ENCODE data around the gene SH3RF3.

SH3RF3 gene

DNA sequence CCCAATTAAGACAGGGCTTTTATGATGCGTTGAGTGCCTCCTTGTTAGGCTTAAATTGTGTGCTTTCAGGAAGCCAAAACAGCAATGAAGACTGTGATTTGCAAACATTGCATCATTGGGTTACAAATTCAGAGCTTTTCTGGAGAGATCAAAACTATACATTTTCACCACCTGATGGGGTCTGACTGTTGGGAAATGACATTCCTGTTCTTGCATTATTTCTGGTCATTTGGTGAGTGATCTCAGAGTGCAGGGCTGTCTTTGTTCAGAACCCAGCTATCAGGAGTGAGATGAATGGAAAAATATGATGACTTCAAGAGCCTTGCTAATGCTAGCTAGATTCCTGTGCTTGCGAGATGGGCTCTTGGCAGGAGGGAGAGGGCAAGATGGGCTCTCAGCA, 39.1 kb downstream of the SH3RF3 start:
- TF ChIP-seq, protein P1, sequence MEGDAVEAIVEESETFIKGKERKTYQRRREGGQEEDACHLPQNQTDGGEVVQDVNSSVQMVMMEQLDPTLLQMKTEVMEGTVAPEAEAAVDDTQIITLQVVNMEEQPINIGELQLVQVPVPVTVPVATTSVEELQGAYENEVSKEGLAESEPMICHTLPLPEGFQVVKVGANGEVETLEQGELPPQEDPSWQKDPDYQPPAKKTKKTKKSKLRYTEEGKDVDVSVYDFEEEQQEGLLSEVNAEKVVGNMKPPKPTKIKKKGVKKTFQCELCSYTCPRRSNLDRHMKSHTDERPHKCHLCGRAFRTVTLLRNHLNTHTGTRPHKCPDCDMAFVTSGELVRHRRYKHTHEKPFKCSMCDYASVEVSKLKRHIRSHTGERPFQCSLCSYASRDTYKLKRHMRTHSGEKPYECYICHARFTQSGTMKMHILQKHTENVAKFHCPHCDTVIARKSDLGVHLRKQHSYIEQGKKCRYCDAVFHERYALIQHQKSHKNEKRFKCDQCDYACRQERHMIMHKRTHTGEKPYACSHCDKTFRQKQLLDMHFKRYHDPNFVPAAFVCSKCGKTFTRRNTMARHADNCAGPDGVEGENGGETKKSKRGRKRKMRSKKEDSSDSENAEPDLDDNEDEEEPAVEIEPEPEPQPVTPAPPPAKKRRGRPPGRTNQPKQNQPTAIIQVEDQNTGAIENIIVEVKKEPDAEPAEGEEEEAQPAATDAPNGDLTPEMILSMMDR (IDR thresholded peaks at IDR 0.05; ENCODE audit: control insufficient read depth, insufficient read depth, low read depth, low read length, missing control alignments), result no peak
- H3K4me3 ChIP-seq (ENCODE audit: control insufficient read depth, low read depth, low read length), result no peak overlapping the region
- DNase-seq (ENCODE audit: low read depth), result no peak

DNA sequence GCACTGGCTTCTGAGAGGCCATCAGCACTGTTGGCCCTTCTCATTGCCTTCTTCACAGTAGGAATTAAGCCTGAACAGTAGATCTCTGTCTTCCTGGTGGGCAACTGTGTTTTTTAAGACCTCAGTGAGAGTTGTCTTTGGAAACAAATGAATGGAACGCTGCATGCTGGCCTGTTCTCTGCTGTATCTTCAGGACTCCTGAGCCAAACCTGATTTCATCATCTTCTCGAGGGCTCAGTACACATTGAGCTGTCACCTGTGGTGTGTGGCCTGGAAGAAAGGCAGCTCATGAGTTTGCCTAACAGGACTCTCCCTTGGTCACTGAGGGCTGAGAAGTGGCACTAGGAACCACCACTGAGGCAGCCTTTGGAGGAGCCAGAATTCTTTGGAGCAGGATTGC, 39.7 kb downstream of the SH3RF3 start:
- H3K4me3 ChIP-seq (ENCODE audit: control insufficient read depth, low read depth, low read length), result no peak overlapping the region

GRCh38 chr2:109170645-109171044, 41.6 kb downstream of the SH3RF3 start:
- no peak overlapping the region for H3K4me3 ChIP-seq (ENCODE audit: control insufficient read depth, low read depth, low read length)
- no peak for DNase-seq (ENCODE audit: low read depth)
- TF ChIP-seq, protein P1 (IDR thresholded peaks at IDR 0.05; ENCODE audit: control insufficient read depth, insufficient read depth, low read depth, low read length, missing control alignments), result no peak

More for the DNA sequence above, 39.7 kb downstream of the SH3RF3 start:
- DNase-seq (ENCODE audit: low read depth), result no peak
- TF ChIP-seq, protein P1 (IDR thresholded peaks at IDR 0.05; ENCODE audit: control insufficient read depth, insufficient read depth, low read depth, low read length, missing control alignments), result no peak

DNA sequence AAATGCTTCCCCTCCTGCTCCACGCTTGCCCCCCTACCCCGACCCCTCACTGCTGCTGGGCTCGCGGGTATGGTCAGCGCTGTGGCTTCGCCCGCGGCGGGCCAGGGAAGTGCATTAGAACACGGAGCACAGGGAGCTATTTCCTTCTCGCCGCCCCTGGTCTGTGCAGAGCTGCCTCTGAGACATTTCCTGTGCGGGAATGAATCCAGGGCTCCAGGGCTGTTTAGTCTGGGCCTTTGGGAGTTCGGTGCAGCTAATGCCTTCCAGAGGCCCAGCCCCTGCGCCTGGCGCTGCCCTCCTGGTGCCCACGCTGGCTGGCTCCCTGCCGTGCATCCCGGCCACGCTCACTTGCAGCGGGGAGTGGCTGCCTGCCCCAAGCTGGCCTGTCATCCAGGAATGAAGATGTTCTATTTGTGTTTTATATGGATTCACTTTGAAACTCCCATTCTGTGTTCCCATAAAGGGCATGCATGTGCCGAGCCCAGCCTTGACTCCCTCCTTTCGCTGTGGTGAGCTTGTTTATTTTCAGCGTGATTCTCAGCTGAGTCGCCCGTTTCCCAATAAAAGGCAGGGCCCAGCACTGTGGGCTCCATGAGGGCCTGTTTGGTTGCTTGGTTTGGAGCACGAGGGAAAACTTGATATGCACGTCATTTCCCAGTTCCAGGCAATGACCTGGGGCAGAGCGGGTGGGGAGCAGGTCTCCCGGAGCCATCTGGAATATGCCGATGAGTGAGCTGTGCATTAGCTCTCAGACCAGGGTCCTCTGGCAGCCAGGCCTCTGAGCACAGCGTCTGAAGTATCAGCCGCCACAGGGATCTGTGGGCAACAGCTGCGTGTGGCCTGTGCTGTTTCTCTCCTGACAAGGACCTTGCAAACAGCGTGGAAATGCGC, 42.7 kb downstream of the SH3RF3 start:
- TF ChIP-seq, protein P1 (IDR thresholded peaks at IDR 0.05; ENCODE audit: control insufficient read depth, insufficient read depth, low read depth, low read length, missing control alignments), result peak; percentile 31
- DNase-seq (ENCODE audit: low read depth), result peak; percentile 96
- peak overlapping the region; percentile 12 for H3K4me3 ChIP-seq (ENCODE audit: control insufficient read depth, low read depth, low read length)

DNA sequence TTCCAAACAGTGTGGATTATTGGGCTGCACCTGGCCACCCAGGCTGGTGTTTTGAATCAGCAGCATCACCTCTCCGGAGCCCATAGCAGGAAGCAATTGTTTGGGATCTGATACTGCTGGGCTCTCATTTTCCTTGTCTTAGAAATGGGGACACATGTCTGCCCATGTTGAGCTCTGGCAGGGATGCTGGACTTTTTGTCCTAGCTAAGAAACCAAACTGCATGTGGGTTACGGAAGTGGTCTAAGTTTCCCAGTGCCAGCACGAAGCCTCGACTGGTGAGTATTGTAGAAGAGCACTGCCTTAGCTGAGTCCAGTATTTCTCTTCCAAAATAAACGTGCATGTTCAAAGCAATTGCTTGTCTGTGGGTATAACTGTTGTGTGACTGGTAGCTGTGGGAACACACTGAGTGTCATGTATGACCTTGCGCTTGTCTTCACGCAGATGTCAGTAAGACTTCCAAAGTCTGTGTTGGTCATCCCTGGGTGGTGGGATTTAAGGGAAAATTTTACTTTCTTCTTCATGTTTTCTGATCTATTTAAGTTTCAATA, 43.6 kb downstream of the SH3RF3 start:
- no peak overlapping the region for H3K4me3 ChIP-seq (ENCODE audit: control insufficient read depth, low read depth, low read length)
- DNase-seq (ENCODE audit: low read depth), result no peak
- TF ChIP-seq, protein P1 (IDR thresholded peaks at IDR 0.05; ENCODE audit: control insufficient read depth, insufficient read depth, low read depth, low read length, missing control alignments), result no peak

- peak; percentile 79 for DNase-seq (ENCODE audit: low read depth)
- TF ChIP-seq, protein P1 (IDR thresholded peaks at IDR 0.05; ENCODE audit: control insufficient read depth, insufficient read depth, low read depth, low read length, missing control alignments), result no peak
- 0 out of 2 replicates have a peak overlapping the region, but pooled peaks have one; percentile 6 for H3K4me3 ChIP-seq (ENCODE audit: control insufficient read depth, low read depth, low read length)
These were observed 44.5 kb downstream of the SH3RF3 start for GRCh38 chr2:109173311-109174171.
